K562 (cell line): ENCODE measurements around the gene OCIAD1. TPM values are rescaled to one million over a fixed set of nuclear protein-coding genes. Genes with fewer than 3 reads are reported as not detected.
A peak's percentile ranks its signal among the peaks of the same experiment; 100 is the strongest.

ENCODE experiments used
- ATAC-seq: fragments of 200-7000 bp; cut with Tn5 transposase; 3 replicates; pipeline ENCODE4 v1.9.1; 2020; ENCODE audit warnings: moderate library complexity
- BruUV-seq: library from RNA; stranded (reverse); fragments of 400-500 nt; replicated peaks from 2 replicates; lab custom pipeline; 2021; lab: Mats Ljungman, UMichigan
- CTCF ChIA-PET: fragments of 300-600 bp; formaldehyde crosslinking; extraction: SDS; loops from one replicate; lab custom pipeline; 2021; ENCODE audit warnings: low intra/inter-chr PET ratio; lab: Yijun Ruan, JAX
- POLR2A ChIA-PET: fragments of 300-600, 350-650 bp; sonication (Branson Sonifier 250); formaldehyde crosslinking; extraction: SDS; loops from one replicate; lab custom pipeline; 2021; ENCODE audit warnings: antibody characterized with exemption, inconsistent platforms; lab: Yijun Ruan, JAX
- DNase-seq, 4 experiments: peaks; one replicate each; pipeline versions ENCODE4 v3.0.0 to v3.0.0-alpha.2; 2011 to 2018; ENCODE audit warnings: low spot score in 3 of 4, mixed read lengths in 3 of 4; ENCODE audit errors: extremely low read depth in 1 of 4
- FAIRE-seq: peaks from 2 replicates; lab custom pipeline; 2011; peaks lifted over from hg19 to GRCh38; lab: Jason Lieb, UNC
- H2AFZ ChIP-seq: 2 replicates; pipeline ENCODE4 v1.6.0; 2011; ENCODE audit warnings: low read depth, low read length, control low read depth, inconsistent platforms
- H3K27ac ChIP-seq: fragments of 200-600 bp; 3 replicates; pipeline ENCODE4 v1.8.0; 2011; ENCODE audit warnings: low read depth, mild to moderate bottlenecking, control low read depth, inconsistent platforms, low read length, moderate library complexity, mixed read lengths; ENCODE audit errors: extremely low read depth
- H3K27me3 ChIP-seq, 2 experiments: fragments of 300-600 bp in 1 of 2; 2 replicates in 1 of 2; 3 replicates in 1 of 2; pipeline versions ENCODE4 v1.6.0 to v1.8.0; 2011; ENCODE audit warnings: inconsistent platforms in 2 of 2, low read length in 2 of 2, mild to moderate bottlenecking in 1 of 2, mixed read lengths in 1 of 2, moderate library complexity in 1 of 2; ENCODE audit not compliant: control insufficient read depth in 2 of 2, insufficient read depth in 2 of 2
- H3K36me3 ChIP-seq: fragments of 300-600 bp; 3 replicates; pipeline ENCODE4 v1.8.0; 2011; ENCODE audit warnings: mild to moderate bottlenecking, low read length, inconsistent platforms; ENCODE audit not compliant: control insufficient read depth, insufficient read depth
- H3K4me1 ChIP-seq, 2 experiments: fragments of 200-600 bp in 1 of 2; replicated peaks in 1 of 2; 2 replicates in 1 of 2; 3 replicates in 1 of 2; pipeline versions ENCODE4 v1.5.1 to v1.8.0; 2011; ENCODE audit warnings: inconsistent platforms in 2 of 2, low read length in 2 of 2, mild to moderate bottlenecking in 1 of 2, mixed read lengths in 1 of 2, moderate library complexity in 1 of 2; ENCODE audit not compliant: control insufficient read depth in 2 of 2, insufficient read depth in 2 of 2
- H3K4me2 ChIP-seq: 2 replicates; pipeline ENCODE4 v1.6.1; 2011; ENCODE audit warnings: low read length, control low read depth, inconsistent platforms, mixed read lengths; ENCODE audit not compliant: insufficient read depth
- H3K4me3 ChIP-seq: fragments of 200-600 bp; sonication (generic), shearing (Covaris generic); 2 replicates; pipeline ENCODE4 v1.5.1; 2016; ENCODE audit warnings: control low read depth, inconsistent platforms
- H3K79me2 ChIP-seq: fragments of 200-600 bp; 3 replicates; pipeline ENCODE4 v1.8.0; 2011; ENCODE audit warnings: low read length, inconsistent platforms; ENCODE audit not compliant: control insufficient read depth, insufficient read depth
- H3K9ac ChIP-seq, 2 experiments: 2 replicates each; pipeline versions ENCODE4 v1.6.0 to v1.6.1; 2011; ENCODE audit warnings: low read depth in 2 of 2, low read length in 2 of 2, control low read depth in 1 of 2, inconsistent platforms in 1 of 2, mild to moderate bottlenecking in 1 of 2, mixed read lengths in 1 of 2; ENCODE audit not compliant: insufficient read depth in 1 of 2
- H3K9me1 ChIP-seq: one replicate; pipeline ENCODE4 v1.6.0; 2011; ENCODE audit warnings: inconsistent platforms, mild to moderate bottlenecking, low read length, moderate library complexity; ENCODE audit not compliant: control insufficient read depth, insufficient read depth
- H3K9me3 ChIP-seq: replicated peaks from 2 replicates; pipeline ENCODE4 v1.5.1; 2011; ENCODE audit warnings: low read depth, low read length, inconsistent platforms; ENCODE audit not compliant: control insufficient read depth, insufficient read depth
- H4K20me1 ChIP-seq: replicated peaks from 2 replicates; pipeline ENCODE4 v1.6.1; 2011; ENCODE audit warnings: low read length, inconsistent platforms, mixed read lengths; ENCODE audit not compliant: control insufficient read depth, insufficient read depth
- CEBPB ChIP-seq: fragments of 450-650 bp; IDR thresholded peaks from 2 replicates; pipeline ENCODE4 v1.6.1; 2016; ENCODE audit warnings: missing genetic modification characterization, missing compliant biosample characterization
- CEBPG ChIP-seq, 3 experiments: fragments of 200-800 bp in 1 of 3; sonication (Bioruptor generic) in 1 of 3; sonication (generic) in 1 of 3; formaldehyde crosslinking in 1 of 3; IDR thresholded peaks in 2 of 3; conservative IDR thresholded peaks in 1 of 3; 2 replicates each; pipeline versions ENCODE4 v1.6.1 to v1.8.0; 2016 to 2022; ENCODE audit warnings: missing compliant biosample characterization in 2 of 3, missing genetic modification characterization in 2 of 3, mild to moderate bottlenecking in 1 of 3, missing genetic modification reagents in 1 of 3
- ELF1 ChIP-seq: fragments of 200-800 bp; sonication (Bioruptor generic); IDR thresholded peaks from 2 replicates; pipeline ENCODE4 v1.6.1; 2016; ENCODE audit warnings: missing genetic modification characterization, missing compliant biosample characterization
- KHSRP ChIP-seq: fragments of 450-650 bp; IDR thresholded peaks from 2 replicates; pipeline ENCODE4 v1.6.1; 2017
- MTF1 ChIP-seq: fragments of 250-450 bp; sonication (Bioruptor Pico); IDR thresholded peaks from 2 replicates; pipeline ENCODE4 v1.9.0; 2021; ENCODE audit warnings: moderate library complexity, mild to moderate bottlenecking, inconsistent platforms, borderline replicate concordance
- SNIP1 ChIP-seq: fragments of 450-650 bp; IDR thresholded peaks from 2 replicates; pipeline ENCODE4 v1.7.1; 2017; ENCODE audit warnings: low read depth, mild to moderate bottlenecking
- WGBS: fragments of 100-300 bp; shearing (Covaris generic); methylation state at CpG from one replicate; pipeline ENCODE4 v1.1.6; 2016; ENCODE audit warnings: low coverage, mixed read lengths; ENCODE audit not compliant: insufficient coverage; ENCODE audit errors: missing lambda C conversion rate; 5-methylcytosine and 5-hydroxymethylcytosine counted together
- in situ Hi-C: fragments of 300-500 bp; cut with MboI; formaldehyde crosslinking; loops from 4 replicates; pipeline ENCODE4 v1.15.0; 2018; ENCODE audit warnings: inconsistent platforms, mixed read lengths
- intact Hi-C: fragments of 100-400 bp; cut with micrococcal nuclease; formaldehyde crosslinking; loops from 2 replicates; pipeline ENCODE4 v1.14.2; 2022
- polyA plus RNA-seq, 8 experiments: library from polyadenylated mRNA; depleted of rRNA in 4 of 8; stranded (reverse) in 5 of 8; unstranded in 3 of 8; fragments of >200 nt; fragmentation: Nextera tagmentation in 2 of 8; fragmentation: Illumina TruSeq in 1 of 8; extraction: Ambion mirVana in 2 of 8; extraction: Trizol in 1 of 8; gene quantifications; 2 replicates each; pipeline versions ENCODE4 v1.2.1 to v1.2.3, GENCODE V29; 2011 to 2014; ENCODE audit warnings: inconsistent platforms in 1 of 8, missing spikeins in 1 of 8
- total RNA-seq, 7 experiments: library from RNA; depleted of rRNA in 6 of 7; stranded (reverse); fragments of >200 nt in 6 of 7; fragmentation: Illumina TruSeq in 2 of 7; extraction: Trizol in 2 of 7; gene quantifications; 2 replicates each; pipeline versions ENCODE4 v1.2.1 to v1.2.3, GENCODE V29; 2011 to 2021; ENCODE audit warnings: low replicate concordance in 1 of 7
- TF ChIP-seq, protein P1 (sequence below): fragments of 450-650 bp; formaldehyde crosslinking; conservative IDR thresholded peaks from 2 replicates; pipeline ENCODE4 v1.4.0; 2022; ENCODE audit warnings: mild to moderate bottlenecking, missing genetic modification characterization
- TF ChIP-seq, protein P2 (sequence below): fragments of 250-450 bp; sonication (Bioruptor Pico); IDR thresholded peaks from 2 replicates; pipeline ENCODE4 v1.4.0; 2020; ENCODE audit warnings: mild to moderate bottlenecking, moderate library complexity

OCIAD1 gene
- total and polyA plus RNA-seq, 9 of the 15 experiments (the other 6 are each of a cell fraction or from before 2014, with no cell fraction given): 99.0 to 358 (median 196) TPM

DNA sequence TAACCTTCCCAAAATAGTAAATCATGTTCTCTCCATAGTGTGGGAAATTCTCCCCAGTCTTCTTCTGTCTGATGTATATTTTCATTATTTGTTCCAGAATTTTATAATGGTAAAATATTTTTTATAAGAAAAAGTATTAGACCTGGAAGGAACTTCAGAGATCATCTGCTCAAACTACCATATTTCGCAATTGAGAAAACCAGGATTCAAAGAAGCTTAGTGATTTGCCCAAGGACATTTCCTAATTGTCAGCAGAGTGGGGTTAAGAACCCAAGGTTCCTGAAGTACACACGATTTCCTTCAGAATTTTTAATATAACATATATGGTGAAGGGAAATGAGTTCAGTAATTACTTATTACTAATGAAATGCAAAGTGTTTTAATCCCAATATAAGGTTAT lies 24.1 kb downstream of the OCIAD1 start:
- H3K4me1 ChIP-seq: peaks cover 0 to 17% of the 10 kb centered on the region in 2 experiments; a peak in 4 of 5 replicates
- no TSS peak for BruUV-seq
- H3K9me1 ChIP-seq: no peaks in the 10 kb centered on the region
- no peak overlapping the region for H3K4me3 ChIP-seq
- WGBS: 94% methylated on average over 2 of the region's 2 CpGs
- in situ Hi-C loops: no loop called here
- no peaks in the 10 kb centered on the region; the same call in 1 of the 2 replicates for H4K20me1 ChIP-seq
- H3K27ac ChIP-seq: no peak overlapping the region
- TF ChIP-seq MTF1: no peak
- TF ChIP-seq ELF1 (tag): no peak
- TF ChIP-seq, protein P1, sequence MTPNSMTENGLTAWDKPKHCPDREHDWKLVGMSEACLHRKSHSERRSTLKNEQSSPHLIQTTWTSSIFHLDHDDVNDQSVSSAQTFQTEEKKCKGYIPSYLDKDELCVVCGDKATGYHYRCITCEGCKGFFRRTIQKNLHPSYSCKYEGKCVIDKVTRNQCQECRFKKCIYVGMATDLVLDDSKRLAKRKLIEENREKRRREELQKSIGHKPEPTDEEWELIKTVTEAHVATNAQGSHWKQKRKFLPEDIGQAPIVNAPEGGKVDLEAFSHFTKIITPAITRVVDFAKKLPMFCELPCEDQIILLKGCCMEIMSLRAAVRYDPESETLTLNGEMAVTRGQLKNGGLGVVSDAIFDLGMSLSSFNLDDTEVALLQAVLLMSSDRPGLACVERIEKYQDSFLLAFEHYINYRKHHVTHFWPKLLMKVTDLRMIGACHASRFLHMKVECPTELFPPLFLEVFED (CRISPR knock-in tag): no peak
- TF ChIP-seq SNIP1: no peak
- TF ChIP-seq, protein P2, sequence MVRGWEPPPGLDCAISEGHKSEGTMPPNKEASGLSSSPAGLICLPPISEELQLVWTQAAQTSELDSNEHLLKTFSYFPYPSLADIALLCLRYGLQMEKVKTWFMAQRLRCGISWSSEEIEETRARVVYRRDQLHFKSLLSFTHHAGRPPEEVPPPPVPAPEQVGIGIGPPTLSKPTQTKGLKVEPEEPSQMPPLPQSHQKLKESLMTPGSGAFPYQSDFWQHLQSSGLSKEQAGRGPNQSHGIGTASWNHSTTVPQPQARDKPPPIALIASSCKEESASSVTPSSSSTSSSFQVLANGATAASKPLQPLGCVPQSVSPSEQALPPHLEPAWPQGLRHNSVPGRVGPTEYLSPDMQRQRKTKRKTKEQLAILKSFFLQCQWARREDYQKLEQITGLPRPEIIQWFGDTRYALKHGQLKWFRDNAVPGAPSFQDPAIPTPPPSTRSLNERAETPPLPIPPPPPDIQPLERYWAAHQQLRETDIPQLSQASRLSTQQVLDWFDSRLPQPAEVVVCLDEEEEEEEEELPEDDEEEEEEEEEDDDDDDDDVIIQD (CRISPR knock-in tag): no peak
- TF ChIP-seq KHSRP: no peak
- TF ChIP-seq CEBPG (CRISPR knock-in tag; IDR thresholded peaks at IDR 0.05): no peak
- TF ChIP-seq CEBPG (tag; conservative IDR thresholded peaks at IDR 0.05 in 1 of 2, IDR thresholded peaks at IDR 0.05 in 1 of 2): peak; percentile 28 to 65; a peak in 3 of 4 replicates
- TF ChIP-seq CEBPB: peak; percentile 82
- DNase-seq (no peak), FAIRE-seq (no peak), ATAC-seq (no peak)
- no peak overlapping the region for H3K9ac ChIP-seq
- intact Hi-C loops: no loop called here
- no peaks in the 10 kb centered on the region for H3K79me2 ChIP-seq
- H3K4me2 ChIP-seq: no peak overlapping the region
- CTCF ChIA-PET: no interaction called here
- H3K36me3 ChIP-seq: peaks cover 79% of the 10 kb centered on the region; the same call in 2 of the 3 replicates
- H3K9me3 ChIP-seq: no peaks in the 10 kb centered on the region
- POLR2A ChIA-PET: interaction anchor here (0.8 kb wide), 1 partner anchor 12 kb away, joined by 3 read pairs; no protein-coding TSS in a partner anchor
- H2AFZ ChIP-seq: no peak overlapping the region
- H3K27me3 ChIP-seq: no peaks in the 10 kb centered on the region
